ENCODE measurements around the gene LIPT1.

DNA sequence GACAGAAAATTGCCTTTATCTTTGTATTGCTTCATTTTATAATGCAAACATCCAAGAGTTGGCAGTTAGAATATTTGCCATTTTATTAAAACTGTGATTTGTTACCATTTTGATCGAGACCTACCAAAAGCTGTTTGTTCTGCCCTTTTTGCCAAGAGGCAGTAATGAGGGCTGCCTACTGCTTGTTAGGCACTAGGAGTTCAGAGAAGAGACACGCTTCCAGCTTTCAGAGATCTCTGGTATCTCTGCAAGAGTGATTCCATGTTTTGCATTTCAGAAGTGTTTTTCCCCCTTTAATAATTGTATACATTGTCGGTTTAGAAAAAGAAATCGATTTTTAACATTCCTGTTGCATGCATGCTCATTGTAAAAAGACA is 26.8 kb downstream of the LIPT1 start:
- TF ChIP-seq, protein P1, sequence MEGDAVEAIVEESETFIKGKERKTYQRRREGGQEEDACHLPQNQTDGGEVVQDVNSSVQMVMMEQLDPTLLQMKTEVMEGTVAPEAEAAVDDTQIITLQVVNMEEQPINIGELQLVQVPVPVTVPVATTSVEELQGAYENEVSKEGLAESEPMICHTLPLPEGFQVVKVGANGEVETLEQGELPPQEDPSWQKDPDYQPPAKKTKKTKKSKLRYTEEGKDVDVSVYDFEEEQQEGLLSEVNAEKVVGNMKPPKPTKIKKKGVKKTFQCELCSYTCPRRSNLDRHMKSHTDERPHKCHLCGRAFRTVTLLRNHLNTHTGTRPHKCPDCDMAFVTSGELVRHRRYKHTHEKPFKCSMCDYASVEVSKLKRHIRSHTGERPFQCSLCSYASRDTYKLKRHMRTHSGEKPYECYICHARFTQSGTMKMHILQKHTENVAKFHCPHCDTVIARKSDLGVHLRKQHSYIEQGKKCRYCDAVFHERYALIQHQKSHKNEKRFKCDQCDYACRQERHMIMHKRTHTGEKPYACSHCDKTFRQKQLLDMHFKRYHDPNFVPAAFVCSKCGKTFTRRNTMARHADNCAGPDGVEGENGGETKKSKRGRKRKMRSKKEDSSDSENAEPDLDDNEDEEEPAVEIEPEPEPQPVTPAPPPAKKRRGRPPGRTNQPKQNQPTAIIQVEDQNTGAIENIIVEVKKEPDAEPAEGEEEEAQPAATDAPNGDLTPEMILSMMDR (conservative IDR thresholded peaks at IDR 0.05; ENCODE audit: low read depth, low read length) = no peak
- TF ChIP-seq EZH2 (IDR thresholded peaks at IDR 0.05; ENCODE audit: borderline replicate concordance, low read depth, low read length, poor library complexity, severe bottlenecking) = no peak

Data from A673 (cell line).